Body of pancreas (tissue), 4 donors: ENCODE data around the gene ZFHX2. TPM values are rescaled to one million over a fixed set of nuclear protein-coding genes. Genes with fewer than 3 reads are reported as not detected.

Source experiments
- ATAC-seq: fragments of 150-250 bp; one replicate; pipeline ENCODE4 v1.9.1; 2016
- DNase-seq, 4 donors: peaks; one replicate each; pipeline ENCODE4 v3.0.0-alpha.2; 2019
- H3K27ac ChIP-seq, 4 donors: fragments of 200-600 bp; sonication (generic); 1 replicate in 3 of 4; 2 replicates in 1 of 4; pipeline versions ENCODE4 v1.5.1 to v1.6.1; 2016 to 2019; ENCODE audit warnings: mild to moderate bottlenecking in 1 of 4, mixed read lengths in 1 of 4, moderate library complexity in 1 of 4
- H3K27me3 ChIP-seq, 2 donors: fragments of 200-600 bp; sonication (generic); one replicate each; pipeline ENCODE4 v1.6.0; 2016; ENCODE audit warnings: mild to moderate bottlenecking in 1 of 2
- H3K36me3 ChIP-seq, 2 donors: fragments of 200-600 bp; sonication (generic); replicated peaks in 1 of 2; 2 replicates each; pipeline ENCODE4 v1.5.1; 2016; ENCODE audit warnings: low read depth in 2 of 2; ENCODE audit not compliant: insufficient read depth in 1 of 2
- H3K4me1 ChIP-seq: fragments of 200-600 bp; sonication (generic); one replicate; pipeline ENCODE4 v1.6.0; 2016
- H3K4me3 ChIP-seq, 2 donors: fragments of 200-600 bp; sonication (generic); 1 replicate in 1 of 2; 2 replicates in 1 of 2; pipeline ENCODE4 v1.5.1; 2016 to 2019
- H3K9me3 ChIP-seq, 3 donors: fragments of 200-600 bp; sonication (generic); 1 replicate in 2 of 3; 2 replicates in 1 of 3; pipeline ENCODE4 v1.5.1; 2016
- CTCF ChIP-seq, 7 experiments: fragments of 450-650 bp in 4 of 7; fragments of 200-600 bp in 3 of 7; sonication (generic) in 3 of 7; IDR thresholded peaks; one replicate each; pipeline ENCODE4 v1.5.1; 2016 to 2019; ENCODE audit warnings: antibody characterized with exemption in 7 of 7
- POLR2A ChIP-seq, 3 donors: fragments of 450-650 bp; IDR thresholded peaks; one replicate each; pipeline ENCODE4 v1.6.1; 2016; ENCODE audit warnings: antibody characterized with exemption in 3 of 3, mild to moderate bottlenecking in 2 of 3
- WGBS, 2 donors: methylation state at CpG; one replicate each; pipeline ENCODE4 v1.1.5; 2017; 5-methylcytosine and 5-hydroxymethylcytosine counted together
- intact Hi-C: fragments of 100-400 bp; cut with DNase I; formaldehyde crosslinking; loops from one replicate; pipeline ENCODE4 v1.15.1; 2023
- total RNA-seq, 2 donors: library from RNA; depleted of rRNA; stranded (reverse); fragments of >200 nt; gene quantifications; one replicate each; pipeline ENCODE4 v1.1.0, GENCODE V29; 2016

Gene ZFHX2
- total RNA-seq, 2 donors from 2014 or later = 0.33 to 1.6 TPM

GRCh38 chr14:23557521-23557920 lies 6.0 kb upstream of the ZFHX2 start:
- no peak for ATAC-seq
- intact Hi-C loops = loop anchor here (5.0 kb wide), 1 partner anchor 85 kb away; no protein-coding TSS in a partner anchor

GRCh38 chr14:23556700-23557440 lies 5.3 kb upstream of the ZFHX2 start:
- no peaks in the 10 kb centered on the region for H3K27me3 ChIP-seq
- peaks cover 23% of the 10 kb centered on the region for H3K4me1 ChIP-seq
- DNase-seq = no peak
- no peaks in the 10 kb centered on the region for H3K9me3 ChIP-seq
- 28 to 33% methylated on average over 7 to 17 of the region's 17 CpGs for WGBS, 2 donors
- intact Hi-C loops = loop anchor here (5.0 kb wide), 1 partner anchor 85 kb away; no protein-coding TSS in a partner anchor
- no peak for ATAC-seq
- H3K4me3 ChIP-seq = peak overlapping the region; percentile 59 to 72
- H3K27ac ChIP-seq = peak overlapping the region; percentile 89 to 98 (median 94)
- peaks cover 0 to 7% of the 10 kb centered on the region in 2 donors for H3K36me3 ChIP-seq
- no peak for TF ChIP-seq POLR2A (IDR thresholded peaks at IDR 0.05)
- TF ChIP-seq CTCF (IDR thresholded peaks at IDR 0.05) = no peak

More at GRCh38 chr14:23557521-23557920, 6.0 kb upstream of the ZFHX2 start:
- Histone ChIP-seq H3K27ac (peak overlapping the region in 2 of 4 donors; percentile 95 to 98), H3K4me3 (no peak overlapping the region), H3K36me3 (peaks cover 0 to 10% of the 10 kb centered on the region in 2 donors), H3K9me3 (no peaks in the 10 kb centered on the region), H3K27me3 (no peaks in the 10 kb centered on the region), H3K4me1 (peaks cover 20% of the 10 kb centered on the region)
- DNase-seq = no peak
- WGBS, 2 donors = 25 to 28% methylated on average over 2 of the region's 2 CpGs
- TF ChIP-seq POLR2A (IDR thresholded peaks at IDR 0.05) (no peak), CTCF (IDR thresholded peaks at IDR 0.05) (no peak)

GRCh38 chr14:23555882-23556699 lies 4.5 kb upstream of the ZFHX2 start, which contains the start of gene THTPA:
TSS of gene THTPA (plus strand) at chr14:23556271. CDS start at chr14:23556758, 487 bp downstream.
- H3K9me3 ChIP-seq = no peaks in the 10 kb centered on the region
- H3K36me3 ChIP-seq = peaks cover 0 to 6% of the 10 kb centered on the region in 2 donors
- peak; percentile 92 to 95 (median 94) for DNase-seq
- peak within 1 kb of the TSS; percentile 59 to 72 for H3K4me3 ChIP-seq
- 0% methylated on average over 13 to 54 of the region's 54 CpGs for WGBS, 2 donors
- intact Hi-C loops = loop anchor here (5.0 kb wide), 1 partner anchor 84 kb away; no protein-coding TSS in a partner anchor
- peaks cover 26% of the 10 kb centered on the region for H3K4me1 ChIP-seq
- TF ChIP-seq POLR2A (IDR thresholded peaks at IDR 0.05) = peak; percentile 31 to 78 (median 75)
- no peak for TF ChIP-seq CTCF (IDR thresholded peaks at IDR 0.05)
- peak; percentile 85 for ATAC-seq
- no peaks in the 10 kb centered on the region for H3K27me3 ChIP-seq
- peak within 1 kb of the TSS; percentile 89 to 98 (median 94) for H3K27ac ChIP-seq

- no peaks in the 10 kb centered on the region for H3K9me3 ChIP-seq
- intact Hi-C loops = loop anchor here (5.0 kb wide), 1 partner anchor 83 kb away; no protein-coding TSS in a partner anchor
- peaks cover 0 to 3% of the 10 kb centered on the region in 2 donors for H3K36me3 ChIP-seq
- peaks cover 32% of the 10 kb centered on the region for H3K4me1 ChIP-seq
- TF ChIP-seq CTCF (IDR thresholded peaks at IDR 0.05) = no peak
- no peak for TF ChIP-seq POLR2A (IDR thresholded peaks at IDR 0.05)
- no peak for DNase-seq
- ATAC-seq = no peak
- H3K27me3 ChIP-seq = no peaks in the 10 kb centered on the region
- peak overlapping the region in 1 of 2 donors; percentile 59 for H3K4me3 ChIP-seq
- WGBS, 2 donors = 2 to 4% methylated on average over 7 to 14 of the region's 14 CpGs
- peak overlapping the region; percentile 89 to 98 (median 94) for H3K27ac ChIP-seq
Observed at GRCh38 chr14:23555533-23555881, 3.9 kb upstream of the ZFHX2 start.
